Endometrium (tissue), 2 donors: ENCODE measurements around the gene LCE1B.

Source experiments
- FAIRE-seq: peaks from 2 replicates; lab custom pipeline; 2012; peaks lifted over from hg19 to GRCh38; lab: Jason Lieb, UNC
- donor health status: control.
- donor health status: control.

The LCE1B gene

DNA sequence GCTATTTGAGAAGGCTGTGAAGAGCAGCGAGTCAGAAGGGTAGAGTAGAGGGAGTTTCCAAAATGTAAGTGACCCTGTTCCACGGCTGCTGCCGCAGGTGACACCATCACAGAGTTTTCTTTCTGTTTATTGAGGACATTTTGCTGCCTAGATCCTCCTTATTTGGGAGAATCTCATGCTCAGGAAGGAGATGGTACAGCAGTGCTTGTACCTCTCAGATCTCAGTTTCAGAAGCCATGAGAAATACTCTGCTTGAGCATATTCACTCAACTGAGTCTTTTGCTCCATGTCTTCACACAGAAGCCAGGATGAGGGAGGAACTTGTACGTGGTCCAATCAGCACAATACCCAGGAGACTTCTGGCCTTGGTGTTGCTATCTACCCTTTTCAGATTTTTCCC is 49.6 kb downstream of the LCE1B start:
- no peak for FAIRE-seq
